ENCODE results near the gene P3R3URF. TPM values are rescaled to one million over a fixed set of nuclear protein-coding genes. Genes with fewer than 3 reads are reported as not detected.
"Not testable (repeated sequence)": the region's sequence is repeated elsewhere in the genome, so short reads cannot be mapped to it uniquely, and the experiment has no call there.

P3R3URF gene
- polyA plus RNA-seq, 3 donors, result not detected

- H3K9me3 Mint-ChIP-seq, result no peaks in the 10 kb centered on the region
- DNase-seq, result peak; percentile 53 to 73 (median 65)
- no peaks in the 10 kb centered on the region for H3K27me3 ChIP-seq (ENCODE audit: control insufficient read depth in 2 of 2, insufficient read depth in 2 of 2, low read length in 2 of 2)
- no peaks in the 10 kb centered on the region for H3K36me3 Mint-ChIP-seq
- no peak overlapping the region for H3K27ac ChIP-seq (ENCODE audit: low read depth in 1 of 2, low read length in 2 of 2)
- H3K36me3 ChIP-seq (replicated peaks in 1 of 2; ENCODE audit: control insufficient read depth in 1 of 2, insufficient read depth in 2 of 2, low read length in 2 of 2), result no peaks in the 10 kb centered on the region
- no peaks in the 10 kb centered on the region for H3K9me3 ChIP-seq (replicated peaks in 1 of 2; ENCODE audit: control insufficient read depth in 1 of 2, insufficient read depth in 1 of 2, low read length in 2 of 2)
- no peak overlapping the region for H3K4me3 ChIP-seq (replicated peaks in 1 of 3; ENCODE audit: low read depth in 2 of 3, low read length in 3 of 3)
- no peak overlapping the region for H3K4me2 ChIP-seq (replicated peaks; ENCODE audit: extremely low read depth, low read length, poor library complexity, severe bottlenecking)
- H3K4me1 ChIP-seq (ENCODE audit: control insufficient read depth in 1 of 2, insufficient read depth in 2 of 2, low read length in 2 of 2), result no peaks in the 10 kb centered on the region
- peak overlapping the region; percentile 59 for H2AFZ ChIP-seq (ENCODE audit: insufficient read depth, low read depth, low read length, poor library complexity, severe bottlenecking)
- no peak overlapping the region for H3K4me3 Mint-ChIP-seq
- TF ChIP-seq, protein P1, sequence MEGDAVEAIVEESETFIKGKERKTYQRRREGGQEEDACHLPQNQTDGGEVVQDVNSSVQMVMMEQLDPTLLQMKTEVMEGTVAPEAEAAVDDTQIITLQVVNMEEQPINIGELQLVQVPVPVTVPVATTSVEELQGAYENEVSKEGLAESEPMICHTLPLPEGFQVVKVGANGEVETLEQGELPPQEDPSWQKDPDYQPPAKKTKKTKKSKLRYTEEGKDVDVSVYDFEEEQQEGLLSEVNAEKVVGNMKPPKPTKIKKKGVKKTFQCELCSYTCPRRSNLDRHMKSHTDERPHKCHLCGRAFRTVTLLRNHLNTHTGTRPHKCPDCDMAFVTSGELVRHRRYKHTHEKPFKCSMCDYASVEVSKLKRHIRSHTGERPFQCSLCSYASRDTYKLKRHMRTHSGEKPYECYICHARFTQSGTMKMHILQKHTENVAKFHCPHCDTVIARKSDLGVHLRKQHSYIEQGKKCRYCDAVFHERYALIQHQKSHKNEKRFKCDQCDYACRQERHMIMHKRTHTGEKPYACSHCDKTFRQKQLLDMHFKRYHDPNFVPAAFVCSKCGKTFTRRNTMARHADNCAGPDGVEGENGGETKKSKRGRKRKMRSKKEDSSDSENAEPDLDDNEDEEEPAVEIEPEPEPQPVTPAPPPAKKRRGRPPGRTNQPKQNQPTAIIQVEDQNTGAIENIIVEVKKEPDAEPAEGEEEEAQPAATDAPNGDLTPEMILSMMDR (IDR thresholded peaks at IDR 0.05), result peak; percentile 84
- no peaks in the 10 kb centered on the region for H3K79me2 ChIP-seq (ENCODE audit: insufficient read depth, low read length)
- intact Hi-C loops (cut with micrococcal nuclease), result no loop called here
- no peak overlapping the region for H3K9ac ChIP-seq (ENCODE audit: insufficient read depth, low read length, poor library complexity, severe bottlenecking)
- H4K20me1 ChIP-seq (ENCODE audit: insufficient read depth, low read length), result no peaks in the 10 kb centered on the region
- 19% methylated on average over 5 of the region's 6 CpGs for WGBS (ENCODE audit: insufficient coverage)
- peaks cover 0 to 3% (median 1%) of the 10 kb centered on the region in 3 donors for H3K27me3 Mint-ChIP-seq (ENCODE audit: low read depth in 3 of 3)
- peaks cover 2% of the 10 kb centered on the region for H3K4me1 Mint-ChIP-seq
- H3K27ac Mint-ChIP-seq, result peak overlapping the region in 1 of 7 donors; percentile 41
These were observed 47.2 kb upstream of the P3R3URF start for GRCh38 chr1:46223472-46223943.

GRCh38 chr1:46223055-46223454 lies 46.8 kb upstream of the P3R3URF start:
- H2AFZ ChIP-seq (ENCODE audit: insufficient read depth, low read depth, low read length, poor library complexity, severe bottlenecking); H3K27ac ChIP-seq (ENCODE audit: low read depth in 1 of 2, low read length in 2 of 2); H4K20me1 ChIP-seq (ENCODE audit: insufficient read depth, low read length); H3K9ac ChIP-seq (ENCODE audit: insufficient read depth, low read length, poor library complexity, severe bottlenecking); DNase-seq; H3K27ac Mint-ChIP-seq; H3K27me3 ChIP-seq (ENCODE audit: control insufficient read depth in 2 of 2, insufficient read depth in 2 of 2, low read length in 2 of 2); H3K9me3 ChIP-seq (replicated peaks in 1 of 2; ENCODE audit: control insufficient read depth in 1 of 2, insufficient read depth in 1 of 2, low read length in 2 of 2); H3K36me3 ChIP-seq (replicated peaks in 1 of 2; ENCODE audit: control insufficient read depth in 1 of 2, insufficient read depth in 2 of 2, low read length in 2 of 2); H3K4me3 ChIP-seq (replicated peaks in 1 of 3; ENCODE audit: low read depth in 2 of 3, low read length in 3 of 3); H3K36me3 Mint-ChIP-seq; H3K4me2 ChIP-seq (replicated peaks; ENCODE audit: extremely low read depth, low read length, poor library complexity, severe bottlenecking); H3K27me3 Mint-ChIP-seq (ENCODE audit: low read depth in 3 of 3); H3K4me3 Mint-ChIP-seq; H3K4me1 Mint-ChIP-seq; H3K79me2 ChIP-seq (ENCODE audit: insufficient read depth, low read length); H3K4me1 ChIP-seq (ENCODE audit: control insufficient read depth in 1 of 2, insufficient read depth in 2 of 2, low read length in 2 of 2); intact Hi-C loops (cut with micrococcal nuclease); H3K9me3 Mint-ChIP-seq: not testable (repeated sequence)
- 92% methylated on average over 11 of the region's 11 CpGs for WGBS (ENCODE audit: insufficient coverage)
